WTC11 (cell line): ENCODE results near the gene HID1.

Experiments
- CREB1 ChIP-seq: sonication (generic); formaldehyde crosslinking; IDR thresholded peaks from 2 replicates; pipeline ENCODE4 v1.8.0; 2023; ENCODE audit warnings: mild to moderate bottlenecking, missing genetic modification reagents
- GABPB1 ChIP-seq: sonication (generic); formaldehyde crosslinking; IDR thresholded peaks from 2 replicates; pipeline ENCODE4 v1.8.1; 2023; ENCODE audit warnings: mild to moderate bottlenecking, missing genetic modification reagents
- JUN ChIP-seq: sonication (generic); formaldehyde crosslinking; IDR thresholded peaks from 2 replicates; pipeline ENCODE4 v1.8.0; 2023; ENCODE audit warnings: mild to moderate bottlenecking, missing genetic modification reagents
- SP1 ChIP-seq: sonication (generic); formaldehyde crosslinking; conservative IDR thresholded peaks from 2 replicates; pipeline ENCODE4 v1.8.1; 2022; ENCODE audit warnings: missing genetic modification reagents
- TF ChIP-seq, protein P1 (sequence below): fragments of 200-600 bp; IDR thresholded peaks from 2 replicates; pipeline ENCODE4 v1.8.0; 2022; ENCODE audit warnings: antibody characterized with exemption
- TF ChIP-seq, protein P2 (sequence below): sonication (generic); formaldehyde crosslinking; IDR thresholded peaks from 2 replicates; pipeline ENCODE4 v1.8.0; 2022; ENCODE audit warnings: mild to moderate bottlenecking, missing genetic modification reagents
- TF ChIP-seq, protein P3 (sequence below): sonication (generic); formaldehyde crosslinking; IDR thresholded peaks from 2 replicates; pipeline ENCODE4 v1.8.1; 2023; ENCODE audit warnings: mild to moderate bottlenecking, missing genetic modification reagents, moderate library complexity
- TF ChIP-seq, protein P4 (sequence below): sonication (generic); formaldehyde crosslinking; IDR thresholded peaks from 2 replicates; pipeline ENCODE4 v1.8.0; 2022; ENCODE audit warnings: mild to moderate bottlenecking, missing genetic modification reagents

DNA sequence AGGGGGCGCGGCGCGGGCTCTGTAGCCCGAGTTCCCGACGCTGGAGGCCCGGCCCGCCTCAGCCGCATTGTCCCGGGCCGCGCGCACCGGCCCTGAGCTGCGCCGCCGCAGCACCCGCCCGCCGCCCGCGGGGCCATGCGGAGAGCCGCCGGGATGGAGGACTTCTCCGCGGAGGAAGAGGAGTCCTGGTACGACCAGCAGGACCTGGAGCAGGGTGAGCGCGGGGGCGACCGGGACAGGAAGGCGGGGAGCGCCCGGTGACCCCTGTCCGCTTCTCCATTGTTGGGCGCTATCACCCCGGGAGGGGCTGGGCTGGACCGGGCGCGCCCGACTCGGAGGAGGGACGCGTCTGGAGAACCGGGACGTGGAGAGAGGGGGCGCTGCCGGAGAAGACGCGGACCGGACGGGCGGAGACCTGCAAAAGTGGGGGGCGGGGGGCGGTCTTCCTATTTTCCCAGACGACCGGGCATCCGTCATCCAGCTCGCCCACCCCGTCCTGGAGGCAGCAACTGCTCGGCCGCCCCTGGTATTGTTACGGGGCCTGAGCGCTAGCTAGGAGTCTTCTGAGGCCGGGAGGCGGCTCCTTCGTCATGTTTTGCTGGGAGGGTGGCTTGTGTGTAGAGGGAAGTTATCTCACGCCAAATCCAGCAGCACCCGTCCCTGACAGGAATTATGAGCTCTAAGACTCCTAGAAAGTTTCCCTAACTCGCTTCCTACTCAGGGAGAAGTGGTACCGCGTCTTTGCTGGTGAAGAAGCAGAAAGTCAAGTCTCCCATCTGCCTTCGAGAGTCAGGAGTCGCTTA is 15.6 kb upstream of the HID1 start:
- TF ChIP-seq, protein P1, sequence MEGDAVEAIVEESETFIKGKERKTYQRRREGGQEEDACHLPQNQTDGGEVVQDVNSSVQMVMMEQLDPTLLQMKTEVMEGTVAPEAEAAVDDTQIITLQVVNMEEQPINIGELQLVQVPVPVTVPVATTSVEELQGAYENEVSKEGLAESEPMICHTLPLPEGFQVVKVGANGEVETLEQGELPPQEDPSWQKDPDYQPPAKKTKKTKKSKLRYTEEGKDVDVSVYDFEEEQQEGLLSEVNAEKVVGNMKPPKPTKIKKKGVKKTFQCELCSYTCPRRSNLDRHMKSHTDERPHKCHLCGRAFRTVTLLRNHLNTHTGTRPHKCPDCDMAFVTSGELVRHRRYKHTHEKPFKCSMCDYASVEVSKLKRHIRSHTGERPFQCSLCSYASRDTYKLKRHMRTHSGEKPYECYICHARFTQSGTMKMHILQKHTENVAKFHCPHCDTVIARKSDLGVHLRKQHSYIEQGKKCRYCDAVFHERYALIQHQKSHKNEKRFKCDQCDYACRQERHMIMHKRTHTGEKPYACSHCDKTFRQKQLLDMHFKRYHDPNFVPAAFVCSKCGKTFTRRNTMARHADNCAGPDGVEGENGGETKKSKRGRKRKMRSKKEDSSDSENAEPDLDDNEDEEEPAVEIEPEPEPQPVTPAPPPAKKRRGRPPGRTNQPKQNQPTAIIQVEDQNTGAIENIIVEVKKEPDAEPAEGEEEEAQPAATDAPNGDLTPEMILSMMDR, result no peak
- TF ChIP-seq, protein P2, sequence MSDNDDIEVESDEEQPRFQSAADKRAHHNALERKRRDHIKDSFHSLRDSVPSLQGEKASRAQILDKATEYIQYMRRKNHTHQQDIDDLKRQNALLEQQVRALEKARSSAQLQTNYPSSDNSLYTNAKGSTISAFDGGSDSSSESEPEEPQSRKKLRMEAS, result peak; percentile 24; the same call in 1 of the 2 replicates
- no peak for TF ChIP-seq JUN
- TF ChIP-seq SP1 (CRISPR knock-in tag), result no peak
- TF ChIP-seq, protein P3, sequence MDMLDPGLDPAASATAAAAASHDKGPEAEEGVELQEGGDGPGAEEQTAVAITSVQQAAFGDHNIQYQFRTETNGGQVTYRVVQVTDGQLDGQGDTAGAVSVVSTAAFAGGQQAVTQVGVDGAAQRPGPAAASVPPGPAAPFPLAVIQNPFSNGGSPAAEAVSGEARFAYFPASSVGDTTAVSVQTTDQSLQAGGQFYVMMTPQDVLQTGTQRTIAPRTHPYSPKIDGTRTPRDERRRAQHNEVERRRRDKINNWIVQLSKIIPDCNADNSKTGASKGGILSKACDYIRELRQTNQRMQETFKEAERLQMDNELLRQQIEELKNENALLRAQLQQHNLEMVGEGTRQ (CRISPR knock-in tag), result no peak
- no peak; the same call in 1 of the 2 replicates for TF ChIP-seq GABPB1
- TF ChIP-seq, protein P4, sequence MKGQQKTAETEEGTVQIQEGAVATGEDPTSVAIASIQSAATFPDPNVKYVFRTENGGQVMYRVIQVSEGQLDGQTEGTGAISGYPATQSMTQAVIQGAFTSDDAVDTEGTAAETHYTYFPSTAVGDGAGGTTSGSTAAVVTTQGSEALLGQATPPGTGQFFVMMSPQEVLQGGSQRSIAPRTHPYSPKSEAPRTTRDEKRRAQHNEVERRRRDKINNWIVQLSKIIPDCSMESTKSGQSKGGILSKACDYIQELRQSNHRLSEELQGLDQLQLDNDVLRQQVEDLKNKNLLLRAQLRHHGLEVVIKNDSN (CRISPR knock-in tag), result no peak
- TF ChIP-seq CREB1, result no peak
